Activated T-cell treated with anti-CD3 and anti-CD28 coated beads for 48 hours (primary cell): ENCODE measurements around the gene GALNT17.
"Not testable (repeated sequence)": the region's sequence is repeated elsewhere in the genome, so short reads cannot be mapped to it uniquely, and the experiment has no call there.

ENCODE experiments used
- DNase-seq: peaks from one replicate; pipeline ENCODE4 v3.0.0-alpha.2; 2020; ENCODE audit warnings: low read depth

GALNT17 gene

DNA sequence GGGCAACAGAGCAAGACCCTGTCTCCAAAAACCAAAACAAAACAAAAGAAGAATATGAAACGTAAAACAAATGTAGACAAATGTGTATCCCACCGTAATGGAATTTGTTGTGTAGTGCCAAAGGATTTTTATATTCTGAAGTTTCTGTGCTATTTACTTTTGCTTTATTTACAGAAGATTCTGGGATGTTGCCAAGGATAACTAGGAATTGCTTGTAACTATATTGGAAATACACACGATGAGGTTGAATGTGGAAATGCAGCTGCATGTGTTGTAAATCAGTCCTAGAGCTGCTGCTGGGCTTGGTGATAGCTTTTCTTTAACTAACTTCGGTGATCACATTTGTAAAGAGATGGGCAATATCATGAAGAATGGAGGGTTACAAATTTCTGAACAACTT, 39.5 kb downstream of the GALNT17 start:
- no peak for DNase-seq

DNA sequence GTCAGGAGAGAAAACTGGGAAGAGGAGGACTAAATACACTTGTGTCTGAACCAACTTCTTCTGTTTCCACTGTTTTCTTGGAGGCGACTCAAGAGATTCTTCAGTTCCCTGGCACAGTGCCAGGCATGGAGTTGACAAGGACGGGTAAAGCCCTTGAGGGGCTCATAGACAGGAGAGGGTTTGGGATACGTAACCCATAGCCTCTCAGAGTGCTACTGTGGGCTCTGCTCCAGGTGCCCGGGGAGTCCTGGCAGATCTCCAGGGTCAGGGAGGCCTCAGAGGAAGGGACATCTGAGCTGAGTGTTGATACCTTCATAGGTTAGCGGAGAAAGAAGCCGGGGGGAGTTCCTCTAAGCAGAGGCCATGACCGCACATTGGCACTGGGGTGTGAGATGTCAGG, 42.0 kb downstream of the GALNT17 start:
- DNase-seq = no peak

DNA sequence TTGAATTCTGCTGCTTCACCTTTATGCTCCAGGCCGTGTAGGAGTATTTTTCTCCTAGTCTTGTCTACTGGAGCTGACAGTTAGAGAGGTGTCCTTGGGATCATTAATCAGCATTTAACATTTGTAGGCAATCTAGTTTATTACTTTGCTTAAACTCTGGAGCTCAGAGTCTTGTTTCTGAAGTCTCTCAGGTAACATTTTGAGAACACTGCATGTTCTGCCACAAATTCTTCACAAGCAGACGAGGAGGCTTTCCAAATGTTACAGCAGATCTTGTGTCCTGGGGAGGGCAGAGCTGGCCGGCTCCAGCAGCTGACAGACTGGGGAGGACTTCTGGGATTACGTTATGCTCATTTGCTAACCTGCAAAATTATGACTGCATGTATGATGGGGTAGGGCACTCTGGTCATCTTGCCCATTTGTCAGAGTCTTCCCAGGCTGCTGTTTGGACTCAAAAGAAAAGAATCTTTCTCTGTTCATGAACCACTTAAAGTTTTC, 50.5 kb downstream of the GALNT17 start:
- no peak for DNase-seq

DNA sequence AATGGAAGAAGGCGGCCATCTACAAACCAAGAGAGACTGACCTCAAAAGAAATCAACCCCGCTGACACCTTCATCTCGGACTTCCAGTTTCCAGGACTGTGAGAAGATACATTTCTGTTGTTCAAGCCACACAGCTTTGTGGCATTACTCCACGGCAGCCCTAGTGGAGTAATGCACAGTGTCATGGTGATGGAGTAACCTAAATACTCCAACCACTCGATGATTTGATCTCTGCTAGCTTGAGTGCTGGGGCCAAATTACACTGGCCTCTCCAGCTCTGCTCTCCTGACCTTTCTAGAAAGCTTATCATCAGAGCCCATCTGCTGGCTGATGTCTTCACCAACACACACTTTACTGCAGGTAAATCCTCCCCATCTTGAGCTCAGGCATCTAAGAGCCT, 52.2 kb downstream of the GALNT17 start:
- no peak for DNase-seq

DNA sequence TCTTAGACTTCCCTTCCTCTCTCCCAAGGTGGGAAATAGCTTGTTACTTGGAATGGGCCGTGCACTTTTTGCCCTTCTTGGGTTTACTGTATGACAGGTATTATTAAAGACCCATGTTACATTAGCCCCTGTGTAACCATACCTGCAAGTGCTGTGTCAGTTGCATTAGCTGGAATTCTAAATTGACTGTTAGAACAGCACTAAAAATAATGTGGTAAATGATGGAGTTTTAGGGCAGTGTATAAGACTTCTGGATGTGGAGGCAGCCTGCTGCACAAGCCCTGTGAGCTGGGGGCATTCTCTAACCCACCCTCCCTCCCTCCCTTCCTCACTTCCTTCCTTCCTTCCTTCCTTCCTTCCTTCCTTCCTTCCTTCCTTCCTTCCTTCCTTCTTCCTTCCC, 52.7 kb downstream of the GALNT17 start:
- no peak for DNase-seq

DNA sequence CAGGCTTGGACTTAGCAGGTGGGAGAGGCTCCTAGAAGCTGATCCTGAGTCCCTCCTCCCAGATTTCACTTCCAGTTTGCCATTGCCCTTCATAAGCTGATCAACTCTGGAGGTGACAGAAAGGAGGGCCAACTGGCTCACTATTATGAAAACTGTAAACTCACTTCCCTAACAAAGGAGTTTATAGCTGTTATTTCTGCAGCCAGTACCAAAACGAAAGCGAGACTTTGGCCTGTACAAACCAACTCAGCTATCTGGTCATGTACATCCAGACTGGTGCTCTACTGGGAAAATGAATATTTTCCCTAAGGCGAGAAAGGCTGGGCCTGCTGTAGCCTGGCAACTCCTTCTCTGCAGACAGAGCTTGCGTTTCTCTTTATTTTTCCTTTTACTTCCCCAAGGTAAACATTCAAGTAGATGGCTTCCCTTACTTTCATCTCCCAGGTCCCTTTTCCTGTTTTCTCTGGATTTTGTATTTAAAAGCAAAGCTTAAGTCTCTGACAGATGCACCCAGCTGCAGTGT, 54.7 kb downstream of the GALNT17 start:
- DNase-seq = no peak

DNA sequence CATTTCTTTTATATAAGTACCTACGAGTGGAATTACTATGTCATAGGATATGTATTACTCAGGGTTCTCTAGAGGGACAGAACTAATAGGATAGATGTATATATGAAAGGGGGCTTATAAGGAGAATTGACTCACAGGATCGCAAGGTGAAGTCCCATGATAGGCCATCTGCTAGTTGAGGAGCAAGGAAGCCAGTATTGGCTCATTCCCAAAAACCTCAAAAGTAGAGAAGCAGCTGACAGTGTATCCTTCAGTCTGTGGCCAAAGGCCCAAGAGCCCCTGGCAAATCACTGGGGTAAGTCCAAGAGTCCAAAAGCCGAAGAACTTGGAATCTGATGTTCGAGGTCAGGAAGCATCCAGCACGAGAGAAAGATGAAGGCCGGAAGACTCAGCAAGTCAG, 59.8 kb downstream of the GALNT17 start:
- no peak for DNase-seq

DNA sequence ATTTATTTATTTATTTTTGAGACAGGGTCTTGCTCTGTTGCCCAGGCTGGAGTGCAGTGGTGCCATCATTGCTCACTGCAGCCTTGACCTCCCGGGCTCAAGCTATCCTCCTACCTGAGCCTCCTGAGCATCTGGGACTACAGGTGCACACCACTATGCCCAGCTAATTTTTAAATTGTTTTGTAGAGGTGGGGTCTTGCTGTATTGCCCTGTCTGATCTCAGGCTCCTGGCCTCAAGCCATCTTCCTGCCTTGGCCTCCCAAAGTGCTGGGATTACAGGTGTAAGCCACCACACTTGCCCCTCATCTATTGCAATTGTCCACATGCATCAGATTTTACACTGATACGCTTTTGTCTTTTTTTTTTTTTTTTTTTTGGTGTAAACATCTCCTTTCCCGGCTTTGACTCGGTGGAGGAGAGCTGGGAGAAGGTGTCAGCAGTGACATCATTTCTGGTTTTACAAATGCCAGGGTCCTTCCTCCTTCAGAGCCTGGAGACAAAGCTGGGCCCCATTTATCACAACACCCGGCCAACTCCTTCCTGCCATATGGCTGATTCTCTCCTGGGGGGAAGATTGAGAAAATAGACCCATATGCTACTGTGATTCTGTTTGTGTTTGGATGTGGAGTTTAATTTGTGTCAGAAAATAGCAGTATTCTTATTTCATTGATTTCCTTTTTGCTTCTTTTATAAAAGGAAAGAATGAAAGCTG, 61.3 kb downstream of the GALNT17 start:
- no peak for DNase-seq

DNA sequence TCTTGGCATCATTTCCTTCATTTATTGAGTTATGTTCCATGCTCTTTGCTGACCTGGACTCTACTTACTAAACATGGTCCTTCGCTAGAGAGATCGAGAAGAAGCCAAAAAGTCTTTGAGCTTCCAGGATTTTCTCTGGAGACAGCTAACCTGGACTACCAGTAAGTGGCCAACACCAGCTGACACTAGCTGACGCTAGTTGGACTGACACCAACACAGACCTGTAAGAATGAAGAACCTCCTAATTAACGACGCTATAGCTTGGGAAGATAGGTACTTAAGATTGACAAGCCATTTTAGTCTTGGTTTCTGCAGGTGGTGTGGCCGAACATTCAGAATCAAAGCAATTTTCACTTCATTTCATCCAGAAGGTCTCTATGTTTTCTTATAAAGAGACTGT, 66.4 kb downstream of the GALNT17 start:
- no peak for DNase-seq

DNA sequence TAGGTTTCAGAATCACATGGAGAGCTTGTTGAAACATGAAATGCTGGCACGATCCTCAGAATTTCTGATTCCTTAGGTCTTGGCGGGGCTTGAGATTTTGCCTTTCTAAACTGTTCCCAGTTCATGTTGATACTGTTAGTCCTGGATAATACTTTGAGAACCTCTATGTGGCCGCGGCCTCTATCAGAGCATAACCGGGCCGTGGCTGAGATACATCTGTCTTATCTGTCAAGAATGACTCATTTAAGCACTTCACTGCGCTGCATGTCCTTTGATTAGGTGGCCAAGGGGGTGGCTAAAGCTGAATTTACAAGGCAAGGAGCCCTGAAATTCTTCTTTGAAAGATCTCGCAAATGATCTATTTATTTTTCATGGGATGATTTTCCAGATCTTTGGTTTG, 66.9 kb downstream of the GALNT17 start:
- DNase-seq = no peak

DNA sequence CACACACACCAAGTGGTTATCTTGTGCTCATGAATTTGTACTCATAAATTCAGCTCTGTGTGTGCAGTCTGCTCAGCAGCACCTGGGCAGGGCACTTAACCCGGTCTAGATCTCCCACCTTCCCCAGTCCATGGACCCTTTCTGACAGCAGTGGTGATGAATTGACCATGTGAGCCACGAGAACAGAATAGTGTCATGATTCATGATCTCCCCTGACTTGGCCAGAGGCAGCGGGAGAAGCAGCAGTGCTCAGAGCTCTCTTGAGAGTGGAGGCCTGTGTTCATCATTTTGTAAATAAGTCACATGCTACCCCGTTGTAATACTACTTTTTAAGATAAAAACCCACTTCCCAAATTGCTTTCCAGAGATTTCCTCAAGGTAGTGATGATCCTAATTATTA, 74.2 kb downstream of the GALNT17 start:
- DNase-seq = no peak

DNA sequence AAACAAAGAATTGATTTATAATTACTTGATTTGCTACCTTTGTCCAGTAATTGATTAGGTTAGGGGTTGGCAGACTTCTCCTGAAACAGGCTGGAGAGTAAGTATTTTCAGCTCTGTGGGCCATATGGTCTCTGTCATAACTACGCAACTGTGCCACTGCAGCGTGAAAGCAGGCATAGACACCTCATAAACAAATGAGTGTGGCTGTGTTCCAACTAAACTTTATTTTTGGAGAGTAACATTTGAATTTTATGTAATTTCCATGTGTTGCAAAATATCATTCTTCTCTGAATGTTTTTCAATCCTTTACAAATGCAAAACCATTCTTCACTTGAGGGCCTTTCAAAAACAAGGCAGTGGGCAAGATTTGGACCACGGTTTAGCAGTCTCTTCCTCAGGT, 76.9 kb downstream of the GALNT17 start:
- DNase-seq = no peak

DNA sequence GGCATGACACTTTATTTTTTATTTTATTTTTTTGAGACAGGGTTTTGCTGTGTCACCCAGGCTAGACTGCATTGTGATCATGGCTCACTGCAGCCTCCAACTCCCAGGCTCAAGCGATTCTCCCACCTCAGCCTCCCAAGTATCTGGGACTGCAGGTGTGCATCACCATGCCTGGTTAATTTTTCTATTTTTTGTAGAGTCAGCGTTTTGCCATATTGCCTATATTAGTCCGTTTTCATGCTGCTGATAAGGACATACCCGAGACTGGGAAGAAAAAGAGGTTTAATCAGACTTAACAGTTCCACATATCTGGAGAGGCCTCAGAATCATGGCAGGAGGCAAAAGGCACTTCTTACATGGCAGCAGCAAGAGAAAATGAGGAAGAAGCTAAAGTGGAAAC, 77.5 kb downstream of the GALNT17 start:
- DNase-seq = not testable (repeated sequence)

DNA sequence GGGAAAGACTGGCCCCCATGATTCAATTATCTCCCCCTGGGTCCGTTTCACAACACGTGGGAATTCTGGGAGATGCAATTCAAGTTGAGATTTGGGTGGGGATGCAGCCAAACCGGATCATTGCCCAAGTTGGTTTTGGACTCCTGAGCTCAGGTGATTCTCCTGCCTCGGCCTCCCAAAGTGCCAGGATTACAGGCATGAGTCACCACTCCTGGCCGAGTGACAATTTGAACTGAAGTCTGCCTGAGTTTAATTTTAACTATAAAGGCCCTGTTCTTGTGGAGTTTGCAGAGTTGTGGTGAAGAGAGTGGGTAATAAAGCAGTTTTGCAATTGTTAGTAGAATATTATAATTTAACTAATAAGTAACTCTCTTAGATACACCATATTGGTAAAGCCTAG, 78.3 kb downstream of the GALNT17 start:
- no peak for DNase-seq

DNA sequence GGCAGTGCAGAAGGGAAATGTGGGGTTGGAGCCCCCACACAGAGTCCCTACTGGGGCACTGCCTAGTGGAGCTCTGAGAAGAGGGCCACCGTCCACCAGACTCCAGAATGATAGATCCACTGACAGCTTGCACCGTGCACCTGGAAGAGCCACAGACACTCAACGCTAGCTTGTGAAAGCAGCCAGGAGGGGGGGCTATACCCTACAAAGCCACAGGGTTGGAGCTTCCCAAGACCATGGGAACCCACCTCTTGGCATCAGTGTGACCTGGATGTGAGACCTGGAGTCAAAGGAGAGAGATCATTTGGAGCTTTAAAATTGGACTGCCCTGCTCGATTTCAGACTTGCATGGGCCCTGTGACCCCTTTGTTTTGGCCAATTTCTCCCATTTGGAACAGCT, 80.5 kb downstream of the GALNT17 start:
- not testable (repeated sequence) for DNase-seq

DNA sequence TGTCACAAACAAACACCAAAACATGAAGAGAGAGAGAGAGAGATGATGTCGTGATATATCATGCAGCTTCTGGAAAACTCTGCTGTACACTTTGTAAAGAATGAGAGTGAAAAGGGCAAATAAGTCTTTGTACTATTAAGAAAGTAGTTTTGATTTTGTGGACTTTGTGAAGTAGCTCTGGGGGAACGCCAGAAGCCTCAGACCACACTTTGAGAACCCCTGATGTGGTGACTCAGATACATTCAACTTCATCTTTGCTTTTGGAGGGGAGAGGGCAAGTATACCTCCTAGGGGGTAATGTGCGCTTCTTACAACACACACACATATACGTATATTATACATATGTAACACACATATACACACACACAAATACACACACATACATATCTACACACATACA, 84.3 kb downstream of the GALNT17 start:
- DNase-seq = no peak

DNA sequence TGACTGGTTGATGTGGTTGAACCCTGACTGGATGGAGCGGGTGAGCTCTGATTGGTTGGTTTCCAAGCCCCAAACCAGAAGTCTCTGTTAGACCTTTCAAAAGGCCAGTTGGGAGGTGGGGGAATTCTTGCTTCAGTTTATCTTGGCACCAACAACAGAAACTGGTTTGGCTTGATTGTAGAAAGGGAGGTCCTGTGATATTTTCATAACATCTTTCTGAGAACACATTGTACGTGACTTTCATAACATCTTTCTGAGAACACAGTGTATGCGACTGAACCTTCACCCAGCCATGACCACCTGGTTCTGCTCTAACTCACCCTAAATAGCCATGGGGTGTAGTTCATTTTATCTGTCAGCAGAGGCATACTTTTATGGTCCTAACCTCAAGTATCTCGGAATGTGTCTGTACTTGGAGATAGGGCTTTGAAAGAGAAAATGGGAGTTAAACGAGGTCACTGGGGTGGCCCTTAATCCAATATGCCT, 88.3 kb downstream of the GALNT17 start:
- DNase-seq = no peak

DNA sequence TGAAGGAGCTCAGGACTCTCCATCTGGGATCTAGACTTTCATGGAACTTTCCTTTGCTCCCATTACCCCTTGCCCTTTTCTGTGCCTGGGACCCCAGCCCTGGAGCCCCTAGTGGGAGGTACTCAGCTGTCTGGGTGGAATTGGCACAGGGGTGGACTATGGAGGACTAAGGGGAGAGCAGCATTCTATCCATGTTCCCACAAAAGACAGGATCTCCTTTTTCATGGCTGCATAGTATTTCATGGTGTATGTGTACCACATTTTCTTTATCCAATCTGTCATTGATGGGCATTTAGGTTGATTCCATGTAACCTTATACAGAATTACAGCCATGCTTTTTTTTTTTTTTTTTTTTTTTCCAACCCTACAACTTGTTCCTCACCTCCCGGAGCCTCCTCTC, 89.1 kb downstream of the GALNT17 start:
- DNase-seq = no peak

DNA sequence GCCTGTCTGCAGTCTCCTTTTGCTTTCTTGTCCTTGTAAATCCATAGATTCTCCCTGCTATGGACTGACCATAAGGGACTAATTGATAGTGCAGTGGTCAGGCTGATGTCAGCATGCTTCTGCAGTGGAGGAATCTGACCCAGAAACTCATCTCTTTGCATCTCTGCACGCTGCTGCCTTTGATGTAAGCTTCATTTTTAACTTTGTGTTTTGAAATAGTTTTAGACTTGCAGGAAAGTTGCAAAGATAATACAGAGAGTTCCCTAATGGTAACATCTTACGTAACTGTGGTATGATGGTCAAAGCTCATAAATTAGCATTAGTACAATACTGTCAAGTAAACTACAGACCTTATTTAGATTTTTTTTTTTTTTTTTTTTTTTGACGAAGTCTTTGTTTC, 89.6 kb downstream of the GALNT17 start:
- no peak for DNase-seq

DNA sequence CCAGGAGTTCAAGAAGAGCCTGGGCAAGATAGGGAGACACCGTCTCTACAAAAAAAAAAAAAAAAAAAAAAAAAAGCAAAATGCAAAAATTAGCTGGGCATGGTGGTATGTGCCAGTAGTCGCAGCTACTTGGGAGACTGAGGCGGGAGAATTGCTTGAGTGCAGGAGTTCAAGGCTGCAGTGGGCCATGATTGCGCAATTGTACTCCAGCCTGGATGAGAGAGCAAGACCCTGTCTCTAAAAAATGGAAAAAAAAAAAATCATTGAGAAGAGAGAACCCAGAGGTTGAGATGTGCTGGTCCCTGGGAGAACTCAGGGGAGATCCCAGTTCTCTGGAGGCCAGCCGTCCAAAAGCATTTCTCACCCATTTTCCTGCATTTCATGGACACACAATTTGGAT, 95.2 kb downstream of the GALNT17 start:
- DNase-seq = no peak

DNA sequence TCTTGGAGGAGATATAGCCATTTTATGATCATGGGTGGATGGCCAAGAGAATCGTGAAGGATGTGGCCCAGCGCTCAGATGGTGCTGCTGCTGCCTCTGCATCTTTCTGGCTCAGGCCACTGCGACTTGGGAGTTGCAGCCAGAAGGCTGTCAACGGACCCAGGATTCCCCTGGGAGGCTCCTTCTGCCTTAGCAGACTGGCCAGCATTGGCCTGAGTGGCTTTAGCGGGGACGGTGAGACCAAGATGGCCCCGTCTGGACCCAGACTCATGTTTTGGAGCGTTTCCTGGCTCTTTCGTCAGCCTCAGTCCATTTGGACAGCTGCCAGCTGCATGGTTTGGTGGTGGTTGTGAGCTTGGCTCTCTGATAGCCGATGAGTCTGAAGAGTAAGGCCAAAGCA, 97.2 kb downstream of the GALNT17 start:
- no peak for DNase-seq

DNA sequence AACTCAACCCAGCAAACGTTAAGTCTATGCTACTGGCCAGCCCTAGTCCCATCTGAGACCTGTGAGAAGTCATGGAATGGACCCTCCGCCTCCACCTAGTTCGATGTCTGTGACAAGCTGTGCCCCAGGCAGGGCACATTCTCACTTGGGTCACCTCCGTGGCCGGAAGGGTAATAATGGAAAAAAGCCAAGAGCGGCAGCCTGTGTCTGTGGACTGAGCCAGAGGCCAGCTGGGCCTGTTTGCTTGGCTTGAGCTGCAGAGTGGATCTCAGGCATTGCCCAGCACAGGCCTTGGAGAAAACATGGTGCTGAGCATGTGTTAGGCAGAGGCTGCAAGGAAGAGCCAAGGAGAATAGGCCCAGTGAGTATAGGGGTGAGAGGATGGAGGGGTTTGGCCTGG, 97.8 kb downstream of the GALNT17 start:
- DNase-seq = no peak

DNA sequence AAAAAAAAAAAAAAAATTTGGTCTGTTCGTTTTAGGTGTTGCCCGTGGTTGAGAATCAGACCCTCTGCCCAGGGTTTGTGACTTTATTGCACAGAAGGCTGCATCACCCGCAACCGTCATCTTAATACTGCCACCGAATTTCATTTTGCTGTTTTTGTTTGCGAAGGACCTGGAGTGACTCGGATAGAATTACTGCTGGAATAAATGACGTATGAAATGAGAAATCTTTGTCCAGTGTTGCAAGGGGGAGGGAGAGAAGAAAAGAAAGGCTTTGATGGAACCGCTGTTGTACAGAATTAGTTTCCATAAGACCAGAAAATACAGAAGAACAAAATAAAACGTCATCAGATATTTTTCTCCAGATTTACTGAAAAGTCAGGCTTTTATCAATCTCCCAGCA, 103.3 kb downstream of the GALNT17 start:
- no peak for DNase-seq
